AG09309 (cell line): Measurements from ENCODE around the gene PCSK2.

Experiments
- DNase-seq: peaks from one replicate; pipeline ENCODE4 v3.0.0-alpha.2; 2010; ENCODE audit warnings: low read depth
- H3K4me3 ChIP-seq: 2 replicates; pipeline ENCODE4 v1.5.1; 2011; ENCODE audit warnings: mild to moderate bottlenecking, low read depth, low read length, moderate library complexity; ENCODE audit not compliant: control insufficient read depth
- CTCF ChIP-seq: IDR thresholded peaks from 2 replicates; pipeline ENCODE4 v1.5.1; 2011; ENCODE audit warnings: mild to moderate bottlenecking, low read depth, low read length, inconsistent platforms; ENCODE audit not compliant: insufficient read depth, control insufficient read depth; ENCODE audit errors: missing control alignments

Gene PCSK2

DNA sequence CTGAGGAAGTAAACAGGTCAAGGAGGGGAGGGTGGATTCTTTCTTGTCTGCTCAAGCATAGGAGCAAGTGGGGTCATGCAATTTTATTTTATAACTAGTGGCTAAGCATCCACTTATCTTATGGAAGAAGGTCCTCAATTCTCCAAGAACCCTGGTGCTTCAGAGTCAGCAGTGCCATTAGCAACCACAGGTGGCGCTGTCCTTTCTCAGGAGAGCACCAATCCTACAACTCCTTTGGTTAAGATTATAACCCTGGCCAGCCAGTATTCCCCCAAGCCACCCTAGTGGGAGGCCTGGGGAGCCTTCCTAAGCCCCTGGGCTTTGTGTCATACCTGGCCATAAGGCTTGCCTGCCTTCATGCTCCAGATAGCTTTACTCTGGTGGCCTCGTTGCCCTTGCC is 60.7 kb downstream of the PCSK2 start:
- no peak for DNase-seq
- H3K4me3 ChIP-seq: no peak overlapping the region
- TF ChIP-seq CTCF: peak; percentile 4

DNA sequence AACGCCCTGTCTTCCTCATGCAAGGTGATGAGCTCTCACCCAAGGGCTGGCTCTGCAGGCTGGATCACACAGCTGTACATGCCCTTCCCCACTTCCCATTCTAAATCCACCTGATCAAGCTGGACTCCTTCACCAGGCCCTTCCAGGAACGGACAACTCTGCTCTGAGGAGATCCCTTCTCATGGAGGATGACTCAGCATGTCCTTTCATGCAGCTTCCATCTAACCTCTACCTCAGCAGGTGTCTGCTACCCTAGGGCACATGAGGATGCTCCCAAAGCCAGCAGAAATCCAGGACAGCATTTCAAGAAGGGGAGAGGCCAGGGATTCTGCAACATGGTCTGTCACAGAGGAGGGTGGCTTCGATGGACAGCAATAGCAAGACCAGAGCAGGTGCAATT is 61.2 kb downstream of the PCSK2 start:
- TF ChIP-seq CTCF: no peak
- no peak for DNase-seq
- H3K4me3 ChIP-seq: no peak overlapping the region

DNA sequence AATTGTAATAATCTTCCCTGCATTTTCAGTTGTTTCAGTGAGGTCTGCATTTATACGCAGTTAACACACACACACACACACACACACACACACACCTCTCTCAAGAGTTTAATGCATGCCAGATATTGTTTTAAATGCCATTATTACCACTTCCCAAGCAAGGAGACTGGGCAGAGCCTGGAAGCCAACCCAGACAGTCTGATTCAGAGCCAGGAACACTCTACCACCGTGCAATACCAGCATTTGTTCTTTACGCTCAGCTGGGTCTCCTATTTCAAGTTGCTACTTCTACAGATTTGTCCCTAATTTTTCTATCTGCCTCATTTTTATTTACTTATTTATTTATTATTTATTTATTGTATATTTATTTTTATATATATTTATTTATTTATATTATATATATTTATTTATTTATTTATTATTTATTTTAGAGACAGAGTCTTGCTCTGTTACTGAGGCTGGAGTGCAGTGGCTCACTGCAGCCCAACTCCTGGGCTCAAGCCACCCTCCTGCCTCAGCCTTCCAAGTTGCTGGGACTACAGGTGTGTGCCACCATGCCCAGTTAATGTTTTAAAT is 68.4 kb downstream of the PCSK2 start:
- no peak overlapping the region for H3K4me3 ChIP-seq
- TF ChIP-seq CTCF: no peak
- DNase-seq: no peak

- no peak for TF ChIP-seq CTCF
- no peak overlapping the region for H3K4me3 ChIP-seq
- no peak for DNase-seq
Observed at GRCh38 chr20:17295991-17296390, 69.2 kb downstream of the PCSK2 start.

GRCh38 chr20:17298171-17298570 is 71.3 kb downstream of the PCSK2 start:
- no peak overlapping the region for H3K4me3 ChIP-seq
- no peak for DNase-seq
- no peak for TF ChIP-seq CTCF

GRCh38 chr20:17298751-17299150 is 71.9 kb downstream of the PCSK2 start:
- no peak overlapping the region for H3K4me3 ChIP-seq

More at GRCh38 chr20:17298751-17299150, 71.9 kb downstream of the PCSK2 start:
- no peak for DNase-seq
- TF ChIP-seq CTCF: no peak
